H9 (cell line): ENCODE data around the gene FHOD3. TPM values are rescaled to one million over a fixed set of nuclear protein-coding genes. Genes with fewer than 3 reads are reported as not detected.

Source experiments
- DNase-seq: peaks from one replicate; pipeline ENCODE4 v3.0.0-alpha.2; 2017
- H2AFZ ChIP-seq: one replicate; pipeline ENCODE4 v1.6.1; 2013; ENCODE audit warnings: mild to moderate bottlenecking, low read length, control low read depth, moderate library complexity
- H2AK5ac ChIP-seq: 2 replicates; pipeline ENCODE4 v1.6.1; 2013; ENCODE audit warnings: low read length, control low read depth, mixed read lengths; ENCODE audit not compliant: insufficient read length
- H2BK120ac ChIP-seq: one replicate; pipeline ENCODE4 v1.6.1; 2013; ENCODE audit warnings: low read depth, mild to moderate bottlenecking, low read length, control low read depth, inconsistent platforms; ENCODE audit not compliant: poor library complexity, severe bottlenecking
- H2BK12ac ChIP-seq: 2 replicates; pipeline ENCODE4 v1.6.1; 2013; ENCODE audit warnings: low read length, control low read depth, mixed read lengths, low read depth; ENCODE audit not compliant: insufficient read length
- H2BK15ac ChIP-seq: 2 replicates; pipeline ENCODE4 v1.6.1; 2013; ENCODE audit warnings: low read depth, low read length, control low read depth
- H2BK20ac ChIP-seq: one replicate; pipeline ENCODE4 v1.6.1; 2013; ENCODE audit warnings: low read depth, mild to moderate bottlenecking, low read length, control low read depth, inconsistent platforms; ENCODE audit not compliant: poor library complexity, severe bottlenecking
- H2BK5ac ChIP-seq: 2 replicates; pipeline ENCODE4 v1.6.1; 2013; ENCODE audit warnings: low read length, control low read depth, mixed read lengths; ENCODE audit not compliant: insufficient read length
- H3K14ac ChIP-seq: 2 replicates; pipeline ENCODE4 v1.6.1; 2013; ENCODE audit warnings: low read length, control low read depth; ENCODE audit not compliant: insufficient read depth
- H3K18ac ChIP-seq: 2 replicates; pipeline ENCODE4 v1.6.1; 2013; ENCODE audit warnings: low read depth, mild to moderate bottlenecking, mixed read lengths, low read length, control low read depth; ENCODE audit not compliant: insufficient read length
- H3K23ac ChIP-seq: 2 replicates; pipeline ENCODE4 v1.6.1; 2013; ENCODE audit warnings: low read length, control low read depth, mixed read lengths, low read depth; ENCODE audit not compliant: insufficient read length
- H3K23me2 ChIP-seq: 2 replicates; pipeline ENCODE4 v1.6.1; 2013; ENCODE audit warnings: low read depth, mild to moderate bottlenecking, mixed read lengths, low read length, control low read depth; ENCODE audit not compliant: insufficient read length, poor library complexity, severe bottlenecking
- H3K27ac ChIP-seq: 2 replicates; pipeline ENCODE4 v1.5.1; 2013; ENCODE audit warnings: low read length, control low read depth, mixed read lengths, low read depth; ENCODE audit not compliant: insufficient read length
- H3K27me3 ChIP-seq: 2 replicates; pipeline ENCODE4 v1.6.1; 2013; ENCODE audit warnings: low read length, control low read depth, inconsistent platforms; ENCODE audit not compliant: insufficient read depth
- H3K4ac ChIP-seq: 2 replicates; pipeline ENCODE4 v1.6.1; 2013; ENCODE audit warnings: low read depth, mild to moderate bottlenecking, control low read depth, inconsistent platforms, low read length, moderate library complexity
- H3K4me1 ChIP-seq: 2 replicates; pipeline ENCODE4 v1.6.1; 2013; ENCODE audit warnings: low read length, control low read depth, inconsistent platforms; ENCODE audit not compliant: insufficient read depth
- H3K4me2 ChIP-seq: 2 replicates; pipeline ENCODE4 v1.6.1; 2013; ENCODE audit warnings: low read length, control low read depth, mixed read lengths; ENCODE audit not compliant: insufficient read length, insufficient read depth
- H3K56ac ChIP-seq: 2 replicates; pipeline ENCODE4 v1.6.1; 2013; ENCODE audit warnings: low read depth, mild to moderate bottlenecking, mixed read lengths, low read length, control low read depth; ENCODE audit not compliant: insufficient read length
- H3K79me1 ChIP-seq: 2 replicates; pipeline ENCODE4 v1.6.1; 2013; ENCODE audit warnings: low read depth, mild to moderate bottlenecking, moderate library complexity, low read length, control low read depth, inconsistent platforms; ENCODE audit not compliant: insufficient read depth, poor library complexity, severe bottlenecking
- H3K79me2 ChIP-seq: 2 replicates; pipeline ENCODE4 v1.6.1; 2013; ENCODE audit warnings: low read length, control low read depth, inconsistent platforms; ENCODE audit not compliant: insufficient read depth
- H3K9ac ChIP-seq: 2 replicates; pipeline ENCODE4 v1.6.1; 2013; ENCODE audit warnings: low read length, control low read depth, mixed read lengths; ENCODE audit not compliant: insufficient read length; ENCODE audit errors: extremely low read depth
- H3K9me3 ChIP-seq: one replicate; pipeline ENCODE4 v1.6.1; 2013; ENCODE audit warnings: low read depth, low read length, inconsistent platforms; ENCODE audit not compliant: control insufficient read depth
- H3T11ph ChIP-seq: one replicate; pipeline ENCODE4 v1.6.1; 2013; ENCODE audit warnings: mild to moderate bottlenecking, low read length, control low read depth, inconsistent platforms
- H4K20me1 ChIP-seq: one replicate; pipeline ENCODE4 v1.6.1; 2013; ENCODE audit not compliant: control insufficient read depth, insufficient read length, insufficient read depth
- H4K5ac ChIP-seq: 2 replicates; pipeline ENCODE4 v1.6.1; 2013; ENCODE audit warnings: low read depth, mild to moderate bottlenecking, mixed read lengths, low read length, control low read depth; ENCODE audit not compliant: insufficient read length
- H4K8ac ChIP-seq: replicated peaks from 2 replicates; pipeline ENCODE4 v1.6.1; 2013; ENCODE audit warnings: low read length, control low read depth, mixed read lengths, low read depth; ENCODE audit not compliant: insufficient read length
- H4K91ac ChIP-seq: 2 replicates; pipeline ENCODE4 v1.6.1; 2013; ENCODE audit warnings: low read depth, mild to moderate bottlenecking, moderate library complexity, mixed read lengths, low read length, control low read depth; ENCODE audit not compliant: insufficient read length
- H3K27ac Mint-ChIP-seq, 3 experiments: 2 replicates in 2 of 3; 3 replicates in 1 of 3; pipeline ENCODE4 v1.8.0; 2020 to 2021; ENCODE audit warnings: mixed read lengths in 3 of 3, mild to moderate bottlenecking in 1 of 3, moderate library complexity in 1 of 3
- H3K27me3 Mint-ChIP-seq: 2 replicates; pipeline ENCODE4 v1.8.0; 2021; ENCODE audit warnings: low read depth, mild to moderate bottlenecking, moderate library complexity, mixed read lengths
- H3K36me3 Mint-ChIP-seq, 3 experiments: 2 replicates in 2 of 3; 3 replicates in 1 of 3; pipeline ENCODE4 v1.8.0; 2020 to 2021; ENCODE audit warnings: low read depth in 3 of 3, mixed read lengths in 3 of 3; ENCODE audit not compliant: insufficient read depth in 1 of 3
- H3K4me1 Mint-ChIP-seq, 2 experiments: 2 replicates each; pipeline ENCODE4 v1.8.0; 2020; ENCODE audit warnings: mixed read lengths in 2 of 2
- H3K4me3 Mint-ChIP-seq, 2 experiments: 2 replicates in 1 of 2; 3 replicates in 1 of 2; pipeline ENCODE4 v1.8.0; 2020 to 2021; ENCODE audit warnings: mild to moderate bottlenecking in 2 of 2, mixed read lengths in 2 of 2, moderate library complexity in 1 of 2
- H3K9me3 Mint-ChIP-seq, 2 experiments: 2 replicates in 1 of 2; 3 replicates in 1 of 2; pipeline ENCODE4 v1.8.0; 2020; ENCODE audit warnings: mild to moderate bottlenecking in 2 of 2, mixed read lengths in 2 of 2, moderate library complexity in 1 of 2
- WGBS: extraction: QIAGEN DNeasy Blood & Tissue Kit; methylation state at CpG from one replicate; pipeline ENCODE4 v1.1.7; 2013; ENCODE audit warnings: missing lambda C conversion rate, low lambda C conversion rate, mixed read lengths; ENCODE audit not compliant: insufficient read length; ENCODE audit errors: extremely low coverage; 5-methylcytosine and 5-hydroxymethylcytosine counted together
- total RNA-seq: library from RNA; stranded (reverse); gene quantifications from 2 replicates; pipeline ENCODE4 v1.2.1, GENCODE V29; 2021
- TF ChIP-seq, protein P1 (sequence below): fragments of 200-600 bp; sonication (generic); conservative IDR thresholded peaks from 3 replicates; pipeline ENCODE4 v1.8.0; 2021; ENCODE audit warnings: antibody characterized with exemption, mild to moderate bottlenecking

The FHOD3 gene
- total RNA-seq, 1 experiment from 2014 or later = 8.0 TPM

DNA sequence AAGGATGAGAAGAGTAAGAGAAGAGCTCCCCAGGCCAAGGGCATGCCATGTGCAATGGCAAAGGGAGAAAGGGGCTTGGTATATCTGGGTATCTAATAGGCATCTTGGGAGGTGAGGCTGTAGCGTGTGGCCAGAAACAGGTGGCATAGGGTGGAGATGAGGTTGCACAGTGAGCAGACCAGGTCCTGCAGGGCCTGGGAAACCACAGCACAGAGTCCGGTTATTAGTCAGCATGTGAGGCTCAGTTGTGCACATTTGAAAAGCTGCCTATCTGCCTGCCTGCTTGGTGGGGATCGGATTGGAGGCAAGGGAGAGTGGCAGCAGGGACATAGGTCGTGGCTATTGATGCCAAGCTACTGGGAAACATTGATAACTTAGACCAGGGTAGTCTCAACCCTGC, 340.7 kb downstream of the FHOD3 start:
- H3K27me3 Mint-ChIP-seq = no peaks in the 10 kb centered on the region
- H4K20me1 ChIP-seq = no peaks in the 10 kb centered on the region
- no peak overlapping the region for H3T11ph ChIP-seq
- no peaks in the 10 kb centered on the region for H3K9me3 ChIP-seq
- DNase-seq = no peak
- H4K5ac ChIP-seq = no peak overlapping the region
- H3K23ac ChIP-seq = no peak overlapping the region
- no peak overlapping the region for H3K4me3 Mint-ChIP-seq
- H3K27me3 ChIP-seq = no peaks in the 10 kb centered on the region
- no peak overlapping the region for H4K8ac ChIP-seq
- H2BK120ac ChIP-seq = no peak overlapping the region
- H4K91ac ChIP-seq = no peak overlapping the region
- H3K36me3 Mint-ChIP-seq = peaks cover 0 to 3% (median 0%) of the 10 kb centered on the region in 3 experiments; a peak in 1 of 7 replicates
- H3K4ac ChIP-seq = no peak overlapping the region
- no peaks in the 10 kb centered on the region for H3K23me2 ChIP-seq
- H3K14ac ChIP-seq = 0 out of 2 replicates have a peak overlapping the region, but pooled peaks have one; percentile 23
- H3K79me2 ChIP-seq = no peaks in the 10 kb centered on the region
- TF ChIP-seq, protein P1, sequence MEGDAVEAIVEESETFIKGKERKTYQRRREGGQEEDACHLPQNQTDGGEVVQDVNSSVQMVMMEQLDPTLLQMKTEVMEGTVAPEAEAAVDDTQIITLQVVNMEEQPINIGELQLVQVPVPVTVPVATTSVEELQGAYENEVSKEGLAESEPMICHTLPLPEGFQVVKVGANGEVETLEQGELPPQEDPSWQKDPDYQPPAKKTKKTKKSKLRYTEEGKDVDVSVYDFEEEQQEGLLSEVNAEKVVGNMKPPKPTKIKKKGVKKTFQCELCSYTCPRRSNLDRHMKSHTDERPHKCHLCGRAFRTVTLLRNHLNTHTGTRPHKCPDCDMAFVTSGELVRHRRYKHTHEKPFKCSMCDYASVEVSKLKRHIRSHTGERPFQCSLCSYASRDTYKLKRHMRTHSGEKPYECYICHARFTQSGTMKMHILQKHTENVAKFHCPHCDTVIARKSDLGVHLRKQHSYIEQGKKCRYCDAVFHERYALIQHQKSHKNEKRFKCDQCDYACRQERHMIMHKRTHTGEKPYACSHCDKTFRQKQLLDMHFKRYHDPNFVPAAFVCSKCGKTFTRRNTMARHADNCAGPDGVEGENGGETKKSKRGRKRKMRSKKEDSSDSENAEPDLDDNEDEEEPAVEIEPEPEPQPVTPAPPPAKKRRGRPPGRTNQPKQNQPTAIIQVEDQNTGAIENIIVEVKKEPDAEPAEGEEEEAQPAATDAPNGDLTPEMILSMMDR = no peak
- H3K27ac ChIP-seq = no peak overlapping the region
- no peak overlapping the region for H3K9ac ChIP-seq
- H3K18ac ChIP-seq = no peak overlapping the region
- H3K79me1 ChIP-seq = no peaks in the 10 kb centered on the region
- H2BK15ac ChIP-seq = no peak overlapping the region
- H2BK5ac ChIP-seq = no peak overlapping the region
- no peak overlapping the region for H2AK5ac ChIP-seq
- H3K4me1 ChIP-seq = peaks cover 10% of the 10 kb centered on the region
- no peak overlapping the region for H2AFZ ChIP-seq
- H3K27ac Mint-ChIP-seq = no peak overlapping the region
- no peaks in the 10 kb centered on the region for H3K9me3 Mint-ChIP-seq
- H2BK20ac ChIP-seq = no peak overlapping the region
- H3K4me2 ChIP-seq = no peak overlapping the region
- no peak overlapping the region for H2BK12ac ChIP-seq
- no peak overlapping the region for H3K56ac ChIP-seq
- WGBS = no CpG with 5 or more reads among the region's 4 CpGs
- H3K4me1 Mint-ChIP-seq = peaks cover 19 to 22% of the 10 kb centered on the region in 2 experiments
